Measurements from ENCODE around the gene SH3YL1.

Gene SH3YL1

GRCh38 chr2:287471-287885 lies 23.6 kb upstream of the SH3YL1 start:
- Histone ChIP-seq H2BK12ac (ENCODE audit: low read length in 2 of 2) (no peak overlapping the region), H3K4me1 (ENCODE audit: control insufficient read depth, insufficient read depth, low read depth, low read length) (peaks cover 33% of the 10 kb centered on the region), H3K9me3 (ENCODE audit: control insufficient read depth, low read length) (no peaks in the 10 kb centered on the region), H3K79me1 (replicated peaks; ENCODE audit: low read length, poor library complexity, severe bottlenecking) (peaks cover 1% of the 10 kb centered on the region), H4K91ac (ENCODE audit: low read length) (no peak overlapping the region), H2AK5ac (ENCODE audit: low read length, severe bottlenecking) (no peak overlapping the region), H2BK120ac (ENCODE audit: low read depth, low read length) (no peak overlapping the region), H3K36me3 (ENCODE audit: control insufficient read depth in 1 of 2, insufficient read depth in 2 of 2, low read depth in 1 of 2, low read length in 2 of 2) (peaks cover 4 to 5% of the 10 kb centered on the region in 2 experiments), H3K23ac (ENCODE audit: low read length in 2 of 2) (no peak overlapping the region), H3K14ac (ENCODE audit: low read length in 2 of 2) (no peak overlapping the region), H3K27ac (ENCODE audit: low read length, poor library complexity, severe bottlenecking) (no peak overlapping the region), H3K4me3 (ENCODE audit: insufficient read depth in 1 of 2, low read depth in 1 of 2, low read length in 2 of 2) (peak overlapping the region; percentile 45 to 47), H2AFZ (ENCODE audit: low read depth, low read length) (no peak overlapping the region), H3K27me3 (ENCODE audit: control insufficient read depth in 1 of 2, insufficient read depth in 1 of 2, low read length in 2 of 2) (peaks cover 16 to 26% of the 10 kb centered on the region in 2 experiments), H2BK15ac (ENCODE audit: low read depth, poor library complexity, severe bottlenecking) (no peak overlapping the region), H3K18ac (ENCODE audit: low read depth in 1 of 2, low read length in 2 of 2) (no peak overlapping the region), H3K4me2 (ENCODE audit: low read length, poor library complexity, severe bottlenecking) (peak overlapping the region; percentile 76), H3K4ac (ENCODE audit: low read depth in 1 of 2, low read length in 2 of 2) (no peak overlapping the region), H2BK5ac (ENCODE audit: low read depth, low read length, poor library complexity, severe bottlenecking) (no peak overlapping the region), H4K8ac (ENCODE audit: low read length) (no peak overlapping the region), H3K9ac (ENCODE audit: low read length) (no peak overlapping the region)
- under 1% methylated on average over 24 of the region's 46 CpGs for WGBS
- peak; percentile 45 for DNase-seq

- no peak overlapping the region for H3K4ac ChIP-seq (ENCODE audit: low read depth in 1 of 2, low read length in 2 of 2)
- DNase-seq: peak; percentile 49
- H3K36me3 ChIP-seq (ENCODE audit: control insufficient read depth in 1 of 2, insufficient read depth in 2 of 2, low read depth in 1 of 2, low read length in 2 of 2): peaks cover 6 to 11% of the 10 kb centered on the region in 2 experiments
- no peak overlapping the region for H2BK5ac ChIP-seq (ENCODE audit: low read depth, low read length, poor library complexity, severe bottlenecking)
- no peak overlapping the region for H3K18ac ChIP-seq (ENCODE audit: low read depth in 1 of 2, low read length in 2 of 2)
- H3K4me1 ChIP-seq (ENCODE audit: control insufficient read depth, insufficient read depth, low read depth, low read length): peaks cover 33% of the 10 kb centered on the region
- H4K91ac ChIP-seq (ENCODE audit: low read length): no peak overlapping the region
- H3K4me3 ChIP-seq (ENCODE audit: insufficient read depth in 1 of 2, low read depth in 1 of 2, low read length in 2 of 2): peak overlapping the region in 1 of 2 experiments; percentile 47
- no peak overlapping the region for H2BK15ac ChIP-seq (ENCODE audit: low read depth, poor library complexity, severe bottlenecking)
- peak overlapping the region in 1 of 2 experiments; percentile 19 for H3K23ac ChIP-seq (ENCODE audit: low read length in 2 of 2)
- H3K9ac ChIP-seq (ENCODE audit: low read length): no peak overlapping the region
- no peak overlapping the region for H4K8ac ChIP-seq (ENCODE audit: low read length)
- no peak overlapping the region for H3K14ac ChIP-seq (ENCODE audit: low read length in 2 of 2)
- no peak overlapping the region for H2BK120ac ChIP-seq (ENCODE audit: low read depth, low read length)
- H3K79me1 ChIP-seq (replicated peaks; ENCODE audit: low read length, poor library complexity, severe bottlenecking): peaks cover 3% of the 10 kb centered on the region
- no peak overlapping the region for H2AFZ ChIP-seq (ENCODE audit: low read depth, low read length)
- WGBS: 11% methylated on average over 11 of the region's 20 CpGs
- H3K9me3 ChIP-seq (ENCODE audit: control insufficient read depth, low read length): no peaks in the 10 kb centered on the region
- H2BK12ac ChIP-seq (ENCODE audit: low read length in 2 of 2): no peak overlapping the region
- H3K27me3 ChIP-seq (ENCODE audit: control insufficient read depth in 1 of 2, insufficient read depth in 1 of 2, low read length in 2 of 2): peaks cover 16 to 22% of the 10 kb centered on the region in 2 experiments
- H3K4me2 ChIP-seq (ENCODE audit: low read length, poor library complexity, severe bottlenecking): peak overlapping the region; percentile 76
- H2AK5ac ChIP-seq (ENCODE audit: low read length, severe bottlenecking): no peak overlapping the region
- H3K27ac ChIP-seq (ENCODE audit: low read length, poor library complexity, severe bottlenecking): no peak overlapping the region
Observed at GRCh38 chr2:286774-287392, 23.1 kb upstream of the SH3YL1 start.

- H3K9ac ChIP-seq (ENCODE audit: low read length): no peak overlapping the region
- no peak overlapping the region for H3K4ac ChIP-seq (ENCODE audit: low read depth in 1 of 2, low read length in 2 of 2)
- peaks cover 33% of the 10 kb centered on the region for H3K4me1 ChIP-seq (ENCODE audit: control insufficient read depth, insufficient read depth, low read depth, low read length)
- no peak overlapping the region for H3K27ac ChIP-seq (ENCODE audit: low read length, poor library complexity, severe bottlenecking)
- no peak overlapping the region for H2BK12ac ChIP-seq (ENCODE audit: low read length in 2 of 2)
- H2BK120ac ChIP-seq (ENCODE audit: low read depth, low read length): no peak overlapping the region
- no peak overlapping the region for H2AFZ ChIP-seq (ENCODE audit: low read depth, low read length)
- H3K18ac ChIP-seq (ENCODE audit: low read depth in 1 of 2, low read length in 2 of 2): no peak overlapping the region
- no peak overlapping the region for H4K91ac ChIP-seq (ENCODE audit: low read length)
- no peak overlapping the region for H3K4me2 ChIP-seq (ENCODE audit: low read length, poor library complexity, severe bottlenecking)
- H4K8ac ChIP-seq (ENCODE audit: low read length): no peak overlapping the region
- H3K27me3 ChIP-seq (ENCODE audit: control insufficient read depth in 1 of 2, insufficient read depth in 1 of 2, low read length in 2 of 2): peaks cover 16 to 17% of the 10 kb centered on the region in 2 experiments
- H2BK5ac ChIP-seq (ENCODE audit: low read depth, low read length, poor library complexity, severe bottlenecking): no peak overlapping the region
- H3K23ac ChIP-seq (ENCODE audit: low read length in 2 of 2): no peak overlapping the region
- no peak for DNase-seq
- 90% methylated on average over 6 of the region's 6 CpGs for WGBS
- H3K14ac ChIP-seq (ENCODE audit: low read length in 2 of 2): no peak overlapping the region
- H3K36me3 ChIP-seq (ENCODE audit: control insufficient read depth in 1 of 2, insufficient read depth in 2 of 2, low read depth in 1 of 2, low read length in 2 of 2): peaks cover 14 to 19% of the 10 kb centered on the region in 2 experiments
- peaks cover 8% of the 10 kb centered on the region for H3K79me1 ChIP-seq (replicated peaks; ENCODE audit: low read length, poor library complexity, severe bottlenecking)
- no peaks in the 10 kb centered on the region for H3K9me3 ChIP-seq (ENCODE audit: control insufficient read depth, low read length)
- H2AK5ac ChIP-seq (ENCODE audit: low read length, severe bottlenecking): no peak overlapping the region
- H3K4me3 ChIP-seq (ENCODE audit: insufficient read depth in 1 of 2, low read depth in 1 of 2, low read length in 2 of 2): no peak overlapping the region
- no peak overlapping the region for H2BK15ac ChIP-seq (ENCODE audit: low read depth, poor library complexity, severe bottlenecking)
Observed at GRCh38 chr2:286035-286434, 22.2 kb upstream of the SH3YL1 start.

- no peak overlapping the region for H2BK120ac ChIP-seq (ENCODE audit: low read depth, low read length)
- H3K36me3 ChIP-seq (ENCODE audit: control insufficient read depth in 1 of 2, insufficient read depth in 2 of 2, low read depth in 1 of 2, low read length in 2 of 2): peaks cover 18 to 24% of the 10 kb centered on the region in 2 experiments
- H3K9me3 ChIP-seq (ENCODE audit: control insufficient read depth, low read length): no peaks in the 10 kb centered on the region
- H3K9ac ChIP-seq (ENCODE audit: low read length): peak overlapping the region; percentile 51
- H3K18ac ChIP-seq (ENCODE audit: low read depth in 1 of 2, low read length in 2 of 2): no peak overlapping the region
- peaks cover 33% of the 10 kb centered on the region for H3K4me1 ChIP-seq (ENCODE audit: control insufficient read depth, insufficient read depth, low read depth, low read length)
- no peak overlapping the region for H2BK5ac ChIP-seq (ENCODE audit: low read depth, low read length, poor library complexity, severe bottlenecking)
- no peak overlapping the region for H2BK15ac ChIP-seq (ENCODE audit: low read depth, poor library complexity, severe bottlenecking)
- no peak overlapping the region for H3K14ac ChIP-seq (ENCODE audit: low read length in 2 of 2)
- no peak overlapping the region for H4K8ac ChIP-seq (ENCODE audit: low read length)
- H4K91ac ChIP-seq (ENCODE audit: low read length): no peak overlapping the region
- peak; percentile 57 for DNase-seq
- H3K23ac ChIP-seq (ENCODE audit: low read length in 2 of 2): no peak overlapping the region
- no peak overlapping the region for H3K4me2 ChIP-seq (ENCODE audit: low read length, poor library complexity, severe bottlenecking)
- peaks cover 11% of the 10 kb centered on the region for H3K79me1 ChIP-seq (replicated peaks; ENCODE audit: low read length, poor library complexity, severe bottlenecking)
- H3K27ac ChIP-seq (ENCODE audit: low read length, poor library complexity, severe bottlenecking): no peak overlapping the region
- WGBS: 88% methylated on average over 1 of the region's 1 CpG
- no peak overlapping the region for H2BK12ac ChIP-seq (ENCODE audit: low read length in 2 of 2)
- H3K27me3 ChIP-seq (ENCODE audit: control insufficient read depth in 1 of 2, insufficient read depth in 1 of 2, low read length in 2 of 2): peaks cover 12 to 13% of the 10 kb centered on the region in 2 experiments
- no peak overlapping the region for H3K4ac ChIP-seq (ENCODE audit: low read depth in 1 of 2, low read length in 2 of 2)
- H2AK5ac ChIP-seq (ENCODE audit: low read length, severe bottlenecking): no peak overlapping the region
- no peak overlapping the region for H3K4me3 ChIP-seq (ENCODE audit: insufficient read depth in 1 of 2, low read depth in 1 of 2, low read length in 2 of 2)
- no peak overlapping the region for H2AFZ ChIP-seq (ENCODE audit: low read depth, low read length)
Observed at GRCh38 chr2:285531-285930, 21.7 kb upstream of the SH3YL1 start.
